Ectodermal cell (in vitro differentiated cells): ENCODE results near the gene AP1S3.
"Not testable (repeated sequence)": the region's sequence is repeated elsewhere in the genome, so short reads cannot be mapped to it uniquely, and the experiment has no call there.

Experiments used
- H3K27ac ChIP-seq: 2 replicates; pipeline ENCODE4 v1.7.0; 2013; ENCODE audit warnings: mild to moderate bottlenecking, low read depth, low read length; ENCODE audit not compliant: insufficient read depth, poor library complexity, severe bottlenecking
- H3K27me3 ChIP-seq: 2 replicates; pipeline ENCODE4 v1.7.0; 2013; ENCODE audit warnings: mild to moderate bottlenecking, low read length; ENCODE audit not compliant: insufficient read depth, control insufficient read depth, poor library complexity, severe bottlenecking
- H3K36me3 ChIP-seq: one replicate; pipeline ENCODE4 v1.7.0; 2013; ENCODE audit warnings: low read length; ENCODE audit not compliant: control insufficient read depth, insufficient read depth
- H3K4me1 ChIP-seq: one replicate; pipeline ENCODE4 v1.7.0; 2013; ENCODE audit warnings: low read length; ENCODE audit not compliant: control insufficient read depth, insufficient read depth
- H3K4me3 ChIP-seq: 2 replicates; pipeline ENCODE4 v1.7.0; 2013; ENCODE audit warnings: low read depth, low read length, control low read depth; ENCODE audit not compliant: insufficient read depth
- H3K9me3 ChIP-seq: 2 replicates; pipeline ENCODE4 v1.7.0; 2013; ENCODE audit warnings: mild to moderate bottlenecking, low read length, moderate library complexity; ENCODE audit not compliant: control insufficient read depth
- WGBS, 2 experiments: methylation state at CpG; one replicate each; pipeline ENCODE4 v1.1.7; 2013; ENCODE audit warnings: missing lambda C conversion rate in 2 of 2; 5-methylcytosine and 5-hydroxymethylcytosine counted together

Gene AP1S3

GRCh38 chr2:223811757-223812156 is 25.6 kb downstream of the AP1S3 start:
- Histone ChIP-seq H3K4me3 (no peak overlapping the region), H3K27ac (no peak overlapping the region), H3K4me1 (no peaks in the 10 kb centered on the region), H3K27me3 (no peaks in the 10 kb centered on the region), H3K9me3 (no peaks in the 10 kb centered on the region), H3K36me3 (no peaks in the 10 kb centered on the region)
- 92 to 95% methylated on average over 2 of the region's 2 CpGs for WGBS, 2 experiments

DNA sequence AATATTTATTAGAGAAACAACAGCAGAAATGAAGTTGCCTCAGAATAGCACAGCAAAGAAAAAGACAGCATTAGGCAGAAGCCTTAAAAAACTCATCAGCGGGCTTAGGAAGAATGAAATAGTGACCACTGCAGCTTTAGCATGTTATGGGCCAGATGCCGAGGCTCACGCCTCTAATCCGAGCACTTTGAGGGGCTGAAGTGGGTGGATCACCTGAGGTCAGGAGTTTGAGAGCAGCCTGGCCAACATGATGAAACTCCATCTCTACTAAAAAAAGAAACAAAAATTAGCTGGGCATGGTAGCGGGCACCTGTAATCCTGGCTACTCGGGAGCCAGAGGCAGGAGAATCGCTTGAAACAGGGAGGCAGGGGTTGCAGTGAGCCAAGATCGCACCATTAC is 32.4 kb downstream of the AP1S3 start:
- no peaks in the 10 kb centered on the region for H3K36me3 ChIP-seq
- H3K4me3 ChIP-seq = no peak overlapping the region
- H3K4me1 ChIP-seq = no peaks in the 10 kb centered on the region
- no peak overlapping the region for H3K27ac ChIP-seq
- WGBS, 2 experiments = 93 to 95% methylated on average over 8 of the region's 8 CpGs
- no peaks in the 10 kb centered on the region for H3K9me3 ChIP-seq
- no peaks in the 10 kb centered on the region for H3K27me3 ChIP-seq

GRCh38 chr2:223801736-223802135 is 35.6 kb downstream of the AP1S3 start:
- H3K36me3 ChIP-seq = no peaks in the 10 kb centered on the region
- H3K27me3 ChIP-seq = no peaks in the 10 kb centered on the region
- H3K4me1 ChIP-seq = no peaks in the 10 kb centered on the region
- H3K4me3 ChIP-seq = no peak overlapping the region
- 90 to 95% methylated on average over 4 to 5 of the region's 5 CpGs for WGBS, 2 experiments
- H3K9me3 ChIP-seq = no peaks in the 10 kb centered on the region
- no peak overlapping the region for H3K27ac ChIP-seq

DNA sequence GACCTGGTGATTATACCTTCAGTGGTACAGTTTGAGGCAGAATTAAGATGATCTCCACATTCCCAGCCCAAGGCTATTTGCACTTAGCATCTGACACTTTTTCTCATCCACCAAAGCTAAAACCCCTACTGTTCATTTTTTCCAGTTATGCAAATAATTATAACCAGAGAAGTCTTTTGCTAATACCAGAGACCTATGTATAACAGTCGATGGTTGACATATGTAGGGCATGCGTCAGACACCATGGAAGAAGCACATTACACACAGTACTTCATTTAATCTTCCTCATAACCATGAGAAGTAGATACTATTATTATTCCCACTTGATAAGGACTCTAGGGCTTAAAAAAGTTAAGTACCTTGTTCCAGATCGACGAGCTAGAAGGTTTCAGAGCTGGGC is 36.5 kb downstream of the AP1S3 start:
- no peaks in the 10 kb centered on the region for H3K36me3 ChIP-seq
- 92 to 98% methylated on average over 4 of the region's 4 CpGs for WGBS, 2 experiments
- H3K4me1 ChIP-seq = no peaks in the 10 kb centered on the region
- H3K27me3 ChIP-seq = no peaks in the 10 kb centered on the region
- no peaks in the 10 kb centered on the region for H3K9me3 ChIP-seq
- no peak overlapping the region for H3K27ac ChIP-seq
- H3K4me3 ChIP-seq = no peak overlapping the region

GRCh38 chr2:223797811-223798721 is 39.3 kb downstream of the AP1S3 start:
- H3K27ac ChIP-seq = no peak overlapping the region
- H3K9me3 ChIP-seq = no peaks in the 10 kb centered on the region
- 95 to 97% methylated on average over 3 to 4 of the region's 4 CpGs for WGBS, 2 experiments

DNA sequence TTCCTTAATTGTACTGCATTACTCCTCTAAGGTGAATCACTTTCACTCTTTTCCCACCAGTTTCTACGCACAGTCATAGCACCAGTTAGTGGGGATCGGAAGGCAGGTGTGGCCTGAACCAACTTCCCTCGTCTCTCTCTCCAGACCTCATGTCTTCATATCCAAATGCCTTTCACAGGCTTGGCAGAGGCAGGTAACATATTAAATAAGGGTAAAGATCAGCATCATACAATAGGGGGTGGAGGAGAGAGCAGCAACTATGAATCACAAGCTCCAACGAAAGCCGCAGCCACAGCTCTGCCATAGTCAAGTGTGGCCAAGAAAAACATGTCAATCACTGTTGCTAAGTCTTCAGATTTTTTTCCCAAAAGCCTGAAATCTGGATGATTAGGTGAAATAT is 40.3 kb downstream of the AP1S3 start:
- Histone ChIP-seq H3K27me3 (no peaks in the 10 kb centered on the region), H3K36me3 (no peaks in the 10 kb centered on the region)
- 95 to 96% methylated on average over 5 of the region's 5 CpGs for WGBS, 2 experiments

More at GRCh38 chr2:223797811-223798721, 39.3 kb downstream of the AP1S3 start:
- Histone ChIP-seq H3K4me1 (no peaks in the 10 kb centered on the region), H3K27me3 (no peaks in the 10 kb centered on the region), H3K36me3 (no peaks in the 10 kb centered on the region), H3K4me3 (no peak overlapping the region)

DNA sequence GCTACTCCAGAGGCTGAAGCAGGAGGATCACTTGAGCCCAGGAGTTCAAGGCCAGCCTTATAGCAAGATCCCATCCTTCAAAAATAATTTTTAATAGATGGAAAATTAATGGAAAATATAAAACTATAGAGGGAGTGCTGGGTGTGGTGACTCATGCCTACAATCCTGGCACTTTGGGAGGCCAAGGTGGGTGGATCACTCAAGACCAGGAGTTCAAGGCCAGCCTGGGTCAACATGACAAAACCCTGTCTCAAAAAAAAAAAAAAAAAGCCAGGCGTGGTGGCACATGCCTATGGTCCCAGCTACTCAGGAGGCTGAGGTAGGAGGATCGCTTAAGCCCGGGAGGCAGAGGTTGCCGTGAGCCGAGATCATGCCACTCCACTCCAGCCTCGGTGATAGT is 48.0 kb downstream of the AP1S3 start:
- no peak overlapping the region for H3K27ac ChIP-seq
- H3K36me3 ChIP-seq = no peaks in the 10 kb centered on the region
- H3K27me3 ChIP-seq = no peaks in the 10 kb centered on the region
- H3K4me3 ChIP-seq = no peak overlapping the region
- no peaks in the 10 kb centered on the region for H3K9me3 ChIP-seq
- H3K4me1 ChIP-seq = no peaks in the 10 kb centered on the region
- WGBS, 2 experiments = 95 to 98% methylated on average over 5 to 6 of the region's 6 CpGs

More for the DNA sequence above, 40.3 kb downstream of the AP1S3 start:
- Histone ChIP-seq H3K4me3 (no peak overlapping the region), H3K27ac (no peak overlapping the region), H3K9me3 (no peaks in the 10 kb centered on the region), H3K4me1 (no peaks in the 10 kb centered on the region)

GRCh38 chr2:223788826-223789225 is 48.6 kb downstream of the AP1S3 start:
- Histone ChIP-seq H3K4me3 (no peak overlapping the region), H3K9me3 (no peaks in the 10 kb centered on the region), H3K4me1 (no peaks in the 10 kb centered on the region), H3K27ac (no peak overlapping the region), H3K36me3 (no peaks in the 10 kb centered on the region), H3K27me3 (no peaks in the 10 kb centered on the region)

DNA sequence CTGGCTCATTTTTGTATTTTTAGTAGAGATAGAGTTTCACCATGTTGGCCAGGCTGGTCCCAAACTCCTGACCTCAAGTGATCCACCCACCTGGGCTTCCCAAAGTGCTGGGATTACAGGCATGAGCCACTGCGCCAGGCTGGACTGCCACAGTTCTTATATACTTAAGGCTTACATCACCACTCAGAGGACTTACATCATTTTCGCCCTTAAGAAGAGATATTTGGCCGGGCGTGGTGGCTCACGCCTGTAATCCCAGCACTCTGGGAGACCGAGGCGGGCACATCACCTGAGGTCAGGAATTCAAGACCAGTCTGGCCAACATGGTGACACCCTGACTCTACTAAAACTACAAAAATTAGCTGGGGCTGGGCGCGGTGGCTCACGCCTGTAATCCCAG is 49.3 kb downstream of the AP1S3 start:
- not testable (repeated sequence) for H3K36me3 ChIP-seq, H3K4me3 ChIP-seq, H3K27ac ChIP-seq, H3K27me3 ChIP-seq, H3K9me3 ChIP-seq, H3K4me1 ChIP-seq
- 93 to 95% methylated on average over 10 of the region's 10 CpGs for WGBS, 2 experiments

- no peaks in the 10 kb centered on the region for H3K36me3 ChIP-seq
- 94 to 98% methylated on average over 2 of the region's 2 CpGs for WGBS, 2 experiments
- H3K9me3 ChIP-seq = no peaks in the 10 kb centered on the region
- H3K4me3 ChIP-seq = no peak overlapping the region
- no peaks in the 10 kb centered on the region for H3K27me3 ChIP-seq
- H3K27ac ChIP-seq = no peak overlapping the region
- no peaks in the 10 kb centered on the region for H3K4me1 ChIP-seq
These were observed 50.0 kb downstream of the AP1S3 start for GRCh38 chr2:223787358-223787757.
